Smooth muscle cell of the coronary artery (primary cell): Measurements from ENCODE around the gene YPEL5. TPM values are rescaled to one million over a fixed set of nuclear protein-coding genes. Genes with fewer than 3 reads are reported as not detected.

ENCODE experiments used
- total RNA-seq: library from RNA; depleted of rRNA; stranded (reverse); fragments of >200 nt; gene quantifications from 2 replicates; pipeline ENCODE4 v1.2.3, GENCODE V29; 2014; ENCODE audit warnings: low replicate concordance

The YPEL5 gene
- total RNA-seq: 92.4 and 219 TPM in 2 replicates

DNA sequence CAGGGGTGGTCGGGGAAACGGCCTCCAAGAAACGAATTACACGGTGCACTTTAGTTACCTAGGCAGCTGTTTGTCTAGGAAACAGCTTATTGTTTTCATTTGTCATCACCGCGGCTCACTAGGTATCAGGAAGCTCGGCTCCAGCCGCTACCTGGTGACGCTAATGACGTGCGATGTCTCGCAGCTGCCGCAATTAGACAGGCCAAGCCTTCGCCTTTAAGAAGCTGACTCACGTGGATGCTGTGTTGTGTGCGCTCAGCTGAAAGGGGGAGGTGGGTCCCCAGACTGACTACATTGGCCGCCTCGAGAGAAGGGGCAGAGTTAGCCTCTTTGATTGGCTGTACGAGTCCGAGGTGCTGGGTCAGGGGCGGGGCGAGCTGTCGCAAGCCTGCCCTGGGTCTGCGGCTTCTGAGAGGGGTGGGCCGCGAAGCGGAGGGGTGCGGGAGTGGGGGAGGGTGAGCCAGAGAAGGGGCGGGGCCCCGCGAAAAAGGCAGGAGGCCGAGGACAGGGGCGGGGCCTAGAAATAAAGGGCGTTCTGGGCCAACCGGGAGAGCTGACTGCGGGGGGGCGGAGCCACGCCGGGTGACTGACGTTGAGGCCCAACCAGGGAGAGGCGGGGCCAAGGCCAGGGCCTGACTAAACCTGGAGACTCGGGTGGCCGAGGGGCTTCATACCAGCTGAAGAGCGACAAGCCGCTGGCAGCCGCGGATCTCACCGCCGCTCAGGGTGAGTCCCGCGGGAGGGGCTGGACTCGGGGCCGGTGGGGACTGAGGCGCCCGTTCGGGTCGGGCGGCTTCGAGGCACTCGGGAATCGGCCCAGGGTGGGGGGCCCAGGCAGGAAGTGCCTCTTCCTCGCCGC is at the start of gene YPEL5:
Gene YPEL5 (plus strand): TSS at position 671 of the 859 bp plus-strand sequence. CDS start 9,645 bp downstream, outside the sequence.

Other genes with a start within 250 kb of the YPEL5 start
- gene ALK, start 225.4 kb upstream of the YPEL5 start, total RNA-seq: under 0.01 TPM in 1 of 2 replicates, not detected in the other
- gene LBH, start 84.5 kb downstream of the YPEL5 start, total RNA-seq: 64.4 and 283 TPM in 2 replicates